Progenitor cell of endocrine pancreas (in vitro differentiated cells): ENCODE measurements around the gene FMC1. TPM values are rescaled to one million over a fixed set of nuclear protein-coding genes. Genes with fewer than 3 reads are reported as not detected.
"Not testable (repeated sequence)": the region's sequence is repeated elsewhere in the genome, so short reads cannot be mapped to it uniquely, and the experiment has no call there.

Experiments used
- DNase-seq: peaks from one replicate; pipeline ENCODE4 v3.0.0; 2021; ENCODE audit warnings: low spot score; ENCODE audit not compliant: unreplicated experiment
- H3K27ac Mint-ChIP-seq: 2 replicates; pipeline ENCODE4 v1.8.0; 2021; ENCODE audit warnings: mild to moderate bottlenecking, moderate library complexity, mixed read lengths
- H3K27me3 Mint-ChIP-seq: 2 replicates; pipeline ENCODE4 v1.8.0; 2021; ENCODE audit warnings: mixed read lengths
- H3K36me3 Mint-ChIP-seq: 2 replicates; pipeline ENCODE4 v1.8.0; 2022; ENCODE audit warnings: mixed read lengths; ENCODE audit not compliant: insufficient read depth
- H3K4me1 Mint-ChIP-seq: 2 replicates; pipeline ENCODE4 v1.8.0; 2021; ENCODE audit warnings: low read depth, mixed read lengths
- H3K4me3 Mint-ChIP-seq: 2 replicates; pipeline ENCODE4 v1.8.0; 2021; ENCODE audit warnings: low read depth, mild to moderate bottlenecking, moderate library complexity, mixed read lengths
- H3K9me3 Mint-ChIP-seq: 2 replicates; pipeline ENCODE4 v1.8.0; 2021; ENCODE audit warnings: low read depth, mixed read lengths
- total RNA-seq: library from RNA; stranded (reverse); gene quantifications from 2 replicates; pipeline ENCODE4 v1.2.1, GENCODE V29; 2021
- TF ChIP-seq, protein P1 (sequence below): fragments of 200-600 bp; sonication (generic); IDR thresholded peaks from one replicate; pipeline ENCODE4 v1.5.0; 2021; ENCODE audit warnings: antibody characterized with exemption, mild to moderate bottlenecking; ENCODE audit not compliant: unreplicated experiment

Gene FMC1
- total RNA-seq, 1 donor from 2014 or later = 17.9 TPM

DNA sequence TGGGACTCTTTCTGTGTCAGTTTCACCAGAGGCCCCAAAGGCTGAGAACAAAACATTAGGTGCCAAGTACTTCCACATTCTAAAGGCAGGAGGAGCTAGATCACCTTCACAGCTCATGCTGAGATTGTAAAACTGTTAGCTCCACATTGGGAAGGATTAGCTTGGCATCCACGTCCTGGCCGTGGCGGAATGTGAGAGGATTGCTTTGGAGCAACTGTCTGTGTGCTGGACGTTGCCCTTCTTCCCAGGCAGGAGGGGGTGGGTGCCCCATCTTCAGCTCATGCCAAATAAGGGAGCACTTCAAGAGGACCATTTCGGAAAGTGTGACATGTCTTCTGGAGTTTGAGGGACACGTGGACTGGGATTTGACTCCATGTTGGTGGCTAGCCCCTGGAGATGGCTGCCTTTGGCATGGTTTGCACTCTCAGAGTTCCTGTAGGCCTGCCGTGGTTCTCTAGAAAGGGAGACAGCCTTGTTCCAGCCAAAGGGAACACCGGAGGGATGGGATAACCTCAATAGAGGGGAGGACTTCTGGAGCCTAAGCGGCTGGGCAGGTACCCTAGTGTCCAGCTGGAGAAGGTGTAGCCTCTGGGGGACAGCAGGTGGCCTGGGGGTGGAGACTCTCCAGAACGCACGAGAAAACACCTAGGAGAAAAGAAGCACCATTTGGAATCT, 19.9 kb upstream of the FMC1 start:
- DNase-seq = no peak
- H3K9me3 Mint-ChIP-seq = no peaks in the 10 kb centered on the region
- no peak overlapping the region for H3K4me3 Mint-ChIP-seq
- TF ChIP-seq, protein P1, sequence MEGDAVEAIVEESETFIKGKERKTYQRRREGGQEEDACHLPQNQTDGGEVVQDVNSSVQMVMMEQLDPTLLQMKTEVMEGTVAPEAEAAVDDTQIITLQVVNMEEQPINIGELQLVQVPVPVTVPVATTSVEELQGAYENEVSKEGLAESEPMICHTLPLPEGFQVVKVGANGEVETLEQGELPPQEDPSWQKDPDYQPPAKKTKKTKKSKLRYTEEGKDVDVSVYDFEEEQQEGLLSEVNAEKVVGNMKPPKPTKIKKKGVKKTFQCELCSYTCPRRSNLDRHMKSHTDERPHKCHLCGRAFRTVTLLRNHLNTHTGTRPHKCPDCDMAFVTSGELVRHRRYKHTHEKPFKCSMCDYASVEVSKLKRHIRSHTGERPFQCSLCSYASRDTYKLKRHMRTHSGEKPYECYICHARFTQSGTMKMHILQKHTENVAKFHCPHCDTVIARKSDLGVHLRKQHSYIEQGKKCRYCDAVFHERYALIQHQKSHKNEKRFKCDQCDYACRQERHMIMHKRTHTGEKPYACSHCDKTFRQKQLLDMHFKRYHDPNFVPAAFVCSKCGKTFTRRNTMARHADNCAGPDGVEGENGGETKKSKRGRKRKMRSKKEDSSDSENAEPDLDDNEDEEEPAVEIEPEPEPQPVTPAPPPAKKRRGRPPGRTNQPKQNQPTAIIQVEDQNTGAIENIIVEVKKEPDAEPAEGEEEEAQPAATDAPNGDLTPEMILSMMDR = peak; percentile 35
- no peaks in the 10 kb centered on the region for H3K27me3 Mint-ChIP-seq
- H3K27ac Mint-ChIP-seq = peak overlapping the region; percentile 20
- no peaks in the 10 kb centered on the region for H3K36me3 Mint-ChIP-seq
- peaks cover 3% of the 10 kb centered on the region for H3K4me1 Mint-ChIP-seq

DNA sequence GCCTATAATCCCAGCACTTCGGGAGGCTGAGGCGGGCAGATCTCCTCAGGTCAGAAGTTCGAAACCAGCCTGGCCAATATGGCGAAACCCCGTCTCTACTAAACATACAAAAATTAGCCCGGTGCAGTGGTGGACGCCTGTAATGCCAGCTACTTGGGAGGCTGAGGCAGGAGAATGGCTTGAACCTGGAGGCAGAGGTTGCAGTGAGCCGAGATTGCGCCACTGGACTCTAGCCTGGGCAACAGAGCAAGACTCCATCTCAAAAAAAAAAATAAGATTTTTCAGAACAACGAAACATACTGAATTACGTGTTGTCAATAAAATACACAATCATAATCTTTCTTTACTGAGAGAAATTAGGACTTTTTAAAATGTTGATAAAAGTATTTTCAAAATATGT, 16.4 kb upstream of the FMC1 start:
- H3K9me3 Mint-ChIP-seq, H3K27ac Mint-ChIP-seq: not testable (repeated sequence)

DNA sequence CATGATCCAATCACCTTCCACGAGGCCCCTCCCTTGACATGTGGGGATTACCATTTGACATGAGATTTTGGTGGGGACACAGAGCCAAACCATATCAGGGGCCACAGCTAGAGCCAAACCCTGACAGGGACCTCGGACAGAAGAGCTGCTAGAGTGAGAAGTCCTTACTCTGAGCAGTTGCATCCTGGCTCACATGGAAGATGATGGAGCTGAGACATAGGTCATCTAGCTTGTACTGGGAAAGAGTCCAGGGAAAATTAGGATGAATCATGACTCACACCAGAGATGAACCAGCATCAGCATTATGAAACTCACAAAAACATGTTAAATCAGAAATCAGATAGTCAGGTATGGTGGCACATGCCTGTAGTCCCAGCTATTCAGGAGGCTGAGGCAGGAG, 12.8 kb upstream of the FMC1 start:
- Mint-ChIP-seq H3K27ac (no peak overlapping the region), H3K27me3 (no peaks in the 10 kb centered on the region), H3K4me3 (no peak overlapping the region), H3K36me3 (no peaks in the 10 kb centered on the region), H3K9me3 (no peaks in the 10 kb centered on the region), H3K4me1 (peaks cover 6% of the 10 kb centered on the region)
- TF ChIP-seq, protein P1 = no peak
- no peak for DNase-seq

More for the DNA sequence above, 16.4 kb upstream of the FMC1 start:
- H3K4me3 Mint-ChIP-seq, H3K4me1 Mint-ChIP-seq, H3K36me3 Mint-ChIP-seq, DNase-seq, H3K27me3 Mint-ChIP-seq: not testable (repeated sequence)

DNA sequence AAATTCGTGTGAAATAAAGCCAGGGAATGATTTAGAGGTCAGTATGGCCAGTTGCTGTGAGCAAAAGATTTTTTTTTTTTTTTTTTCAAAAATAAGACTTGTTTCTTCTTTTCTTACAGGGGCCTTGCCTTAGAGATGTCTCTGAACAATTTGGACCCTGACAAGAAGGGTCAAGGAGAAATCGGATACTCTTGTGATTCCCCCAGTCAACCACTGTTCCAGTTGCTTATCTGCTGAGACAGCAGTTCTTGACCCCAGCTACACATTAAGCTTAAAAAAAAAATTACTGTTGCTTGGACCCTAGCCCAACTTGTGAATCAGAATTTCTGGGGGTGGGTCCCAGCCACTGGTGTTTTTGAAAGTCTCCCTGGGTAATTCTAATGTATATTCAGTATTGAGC, 12.0 kb upstream of the FMC1 start:
- Mint-ChIP-seq H3K27me3 (no peaks in the 10 kb centered on the region), H3K4me1 (peaks cover 6% of the 10 kb centered on the region), H3K4me3 (no peak overlapping the region), H3K36me3 (no peaks in the 10 kb centered on the region), H3K27ac (no peak overlapping the region), H3K9me3 (no peaks in the 10 kb centered on the region)
- DNase-seq = no peak
- TF ChIP-seq, protein P1 = no peak

DNA sequence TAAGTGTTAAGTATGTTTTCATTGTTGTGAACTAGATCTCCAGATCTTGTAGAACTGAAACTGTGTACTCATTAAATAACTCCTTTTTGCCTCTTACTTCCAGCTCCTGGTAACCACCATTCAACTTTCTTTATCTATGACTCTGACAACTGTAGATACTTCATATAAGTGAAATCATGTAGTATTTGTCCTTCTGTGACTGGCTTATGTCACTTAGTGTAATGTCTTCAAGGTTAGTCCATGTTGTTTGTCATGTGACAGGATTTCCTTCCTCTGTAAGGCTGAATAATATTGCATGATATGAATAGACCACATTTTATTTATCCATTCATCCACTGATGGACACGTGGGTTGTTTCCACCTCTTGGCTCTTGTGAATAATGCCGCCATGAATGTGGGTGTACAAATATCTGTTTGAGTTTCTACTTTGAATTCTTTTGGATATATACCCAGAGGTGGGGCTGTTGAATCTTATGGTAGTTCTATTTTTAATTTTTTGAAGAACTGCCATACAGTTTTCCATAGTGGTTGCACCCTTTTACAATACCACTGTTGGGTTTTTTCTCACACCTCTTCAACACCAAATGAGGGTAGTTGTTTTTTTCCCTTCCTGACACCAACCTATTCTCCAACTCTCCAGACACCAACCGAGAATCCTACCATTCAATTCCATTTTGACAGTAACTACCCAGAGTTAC, 10.7 kb upstream of the FMC1 start:
- H3K27ac Mint-ChIP-seq = no peak overlapping the region
- DNase-seq = no peak
- peaks cover 6% of the 10 kb centered on the region for H3K4me1 Mint-ChIP-seq
- H3K27me3 Mint-ChIP-seq = no peaks in the 10 kb centered on the region
- H3K36me3 Mint-ChIP-seq = no peaks in the 10 kb centered on the region
- no peaks in the 10 kb centered on the region for H3K9me3 Mint-ChIP-seq
- TF ChIP-seq, protein P1 = no peak
- no peak overlapping the region for H3K4me3 Mint-ChIP-seq
